Measurements from ENCODE around the gene AK5. TPM values are rescaled to one million over a fixed set of nuclear protein-coding genes. Genes with fewer than 3 reads are reported as not detected.

AK5 gene
- total RNA-seq, 1 donor from 2014 or later = 6.9 TPM

DNA sequence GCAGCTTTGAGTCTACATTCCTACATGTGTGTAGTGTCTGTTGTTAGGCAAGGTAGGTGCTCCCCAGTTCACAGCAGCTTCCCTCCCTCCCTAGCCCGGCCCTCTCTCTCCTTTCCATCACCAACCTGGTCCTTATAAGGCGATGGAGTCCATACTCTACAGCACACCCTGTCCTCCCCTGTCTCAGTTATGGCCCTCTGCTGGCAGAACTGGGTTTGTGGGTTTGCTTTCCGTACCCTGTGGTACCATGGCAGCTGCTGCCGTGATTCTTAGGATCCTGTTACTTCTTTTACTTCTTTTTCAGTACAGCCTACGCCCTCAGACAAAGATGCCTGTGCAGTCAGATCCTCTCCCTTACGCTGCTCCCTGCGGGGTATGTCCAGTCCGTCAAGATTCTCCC, 31.7 kb downstream of the AK5 start:
- intact Hi-C loops (cut with DNase I) = no loop called here
- Histone ChIP-seq H3K4me1 (no peaks in the 10 kb centered on the region), H3K36me3 (no peaks in the 10 kb centered on the region), H3K4me3 (no peak overlapping the region), H3K27ac (no peak overlapping the region), H3K9me3 (no peaks in the 10 kb centered on the region), H3K27me3 (no peaks in the 10 kb centered on the region)
- TF ChIP-seq POLR2A (IDR thresholded peaks at IDR 0.05) (no peak), POLR2AphosphoS5 (IDR thresholded peaks at IDR 0.05; ENCODE audit: insufficient read depth in 1 of 2, low read depth in 1 of 2) (no peak)
- TF ChIP-seq, protein P1, sequence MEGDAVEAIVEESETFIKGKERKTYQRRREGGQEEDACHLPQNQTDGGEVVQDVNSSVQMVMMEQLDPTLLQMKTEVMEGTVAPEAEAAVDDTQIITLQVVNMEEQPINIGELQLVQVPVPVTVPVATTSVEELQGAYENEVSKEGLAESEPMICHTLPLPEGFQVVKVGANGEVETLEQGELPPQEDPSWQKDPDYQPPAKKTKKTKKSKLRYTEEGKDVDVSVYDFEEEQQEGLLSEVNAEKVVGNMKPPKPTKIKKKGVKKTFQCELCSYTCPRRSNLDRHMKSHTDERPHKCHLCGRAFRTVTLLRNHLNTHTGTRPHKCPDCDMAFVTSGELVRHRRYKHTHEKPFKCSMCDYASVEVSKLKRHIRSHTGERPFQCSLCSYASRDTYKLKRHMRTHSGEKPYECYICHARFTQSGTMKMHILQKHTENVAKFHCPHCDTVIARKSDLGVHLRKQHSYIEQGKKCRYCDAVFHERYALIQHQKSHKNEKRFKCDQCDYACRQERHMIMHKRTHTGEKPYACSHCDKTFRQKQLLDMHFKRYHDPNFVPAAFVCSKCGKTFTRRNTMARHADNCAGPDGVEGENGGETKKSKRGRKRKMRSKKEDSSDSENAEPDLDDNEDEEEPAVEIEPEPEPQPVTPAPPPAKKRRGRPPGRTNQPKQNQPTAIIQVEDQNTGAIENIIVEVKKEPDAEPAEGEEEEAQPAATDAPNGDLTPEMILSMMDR (IDR thresholded peaks at IDR 0.05) = no peak
- DNase-seq (ENCODE audit: extremely low spot score in 2 of 2) = no peak

DNA sequence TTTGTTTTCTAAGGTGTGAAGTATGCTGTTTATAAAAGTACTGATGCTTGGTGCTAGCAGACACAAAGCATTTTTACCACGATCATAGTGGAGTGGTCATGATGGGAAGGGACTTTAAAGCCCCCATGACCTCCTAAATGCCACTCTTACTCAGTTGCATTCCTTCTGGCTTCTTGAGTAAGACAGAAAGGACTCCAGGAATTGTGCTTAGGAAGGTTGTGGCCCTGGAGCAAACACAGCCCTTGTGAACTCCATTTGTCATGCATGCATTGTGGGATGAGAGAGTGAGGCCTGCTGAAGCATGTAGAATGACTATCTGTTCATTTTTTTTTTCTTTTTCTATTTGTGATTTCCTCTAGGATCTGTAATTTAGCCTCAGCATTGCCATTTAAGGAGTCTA, 34.2 kb downstream of the AK5 start:
- intact Hi-C loops (cut with DNase I) = no loop called here
- DNase-seq (ENCODE audit: extremely low spot score in 2 of 2) = no peak
- Histone ChIP-seq H3K27me3 (no peaks in the 10 kb centered on the region), H3K4me3 (no peak overlapping the region), H3K36me3 (no peaks in the 10 kb centered on the region), H3K4me1 (no peaks in the 10 kb centered on the region), H3K9me3 (no peaks in the 10 kb centered on the region), H3K27ac (no peak overlapping the region)
- TF ChIP-seq, protein P1 (IDR thresholded peaks at IDR 0.05) = no peak

DNA sequence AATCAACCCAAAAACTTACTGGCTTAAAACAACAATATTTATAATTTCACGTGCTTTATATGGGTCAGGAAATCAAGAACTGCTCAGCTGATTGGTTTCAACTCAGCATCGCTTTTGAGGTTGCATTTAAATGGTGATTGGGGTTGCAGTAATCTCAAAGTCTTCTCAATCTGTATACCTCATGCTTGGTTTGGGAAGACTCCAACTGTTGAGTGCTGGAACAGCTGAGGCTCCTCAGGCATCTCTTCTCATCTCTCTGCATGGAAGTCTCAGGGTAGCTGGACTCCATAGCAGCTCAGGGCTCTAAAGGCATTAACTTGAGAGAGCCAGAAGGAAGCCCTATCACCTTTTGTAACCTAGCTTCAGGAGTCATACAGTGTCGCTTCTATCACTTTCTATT, 35.1 kb downstream of the AK5 start:
- Histone ChIP-seq H3K36me3 (no peaks in the 10 kb centered on the region), H3K4me3 (no peak overlapping the region), H3K9me3 (no peaks in the 10 kb centered on the region), H3K27me3 (no peaks in the 10 kb centered on the region), H3K4me1 (no peaks in the 10 kb centered on the region), H3K27ac (no peak overlapping the region)
- intact Hi-C loops (cut with DNase I) = no loop called here
- DNase-seq (ENCODE audit: extremely low spot score in 2 of 2) = no peak
- TF ChIP-seq POLR2A (IDR thresholded peaks at IDR 0.05) (no peak), POLR2AphosphoS5 (IDR thresholded peaks at IDR 0.05; ENCODE audit: insufficient read depth in 1 of 2, low read depth in 1 of 2) (no peak)
- TF ChIP-seq, protein P1 (IDR thresholded peaks at IDR 0.05) = no peak

DNA sequence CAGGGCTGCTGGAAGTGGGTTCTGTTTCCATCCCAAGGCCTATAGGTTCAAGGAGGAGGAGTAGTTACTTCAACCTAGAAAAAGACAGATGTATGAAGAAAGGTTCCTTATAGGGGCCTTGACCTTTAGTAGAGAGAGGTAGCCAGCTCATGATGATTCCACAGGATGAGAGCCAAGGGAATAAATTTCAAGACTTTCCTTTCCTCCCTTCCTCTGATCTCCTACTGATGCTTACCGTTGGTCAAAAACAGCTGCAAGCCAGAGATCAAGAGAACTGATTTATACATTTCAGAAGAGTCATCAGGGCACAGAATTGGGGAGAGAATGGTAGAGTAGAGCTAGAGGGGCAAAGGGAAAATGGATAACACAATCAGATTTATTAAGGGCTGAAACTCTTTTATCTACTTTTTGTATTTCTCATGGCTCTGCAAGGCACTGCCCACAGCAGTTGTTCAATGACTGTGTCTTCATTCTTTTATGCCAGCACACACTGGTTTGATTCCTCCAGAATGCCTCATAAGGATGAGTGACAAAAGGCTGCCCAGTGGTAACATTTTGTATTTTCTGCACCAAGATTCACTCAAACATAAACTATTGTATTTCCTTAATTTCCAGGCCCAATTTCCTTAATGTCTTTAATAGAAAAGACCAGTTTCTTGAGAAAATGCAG, 37.4 kb downstream of the AK5 start:
- H3K4me1 ChIP-seq = no peaks in the 10 kb centered on the region
- no peaks in the 10 kb centered on the region for H3K9me3 ChIP-seq
- intact Hi-C loops (cut with DNase I) = no loop called here
- no peak overlapping the region for H3K4me3 ChIP-seq
- H3K36me3 ChIP-seq = no peaks in the 10 kb centered on the region
- TF ChIP-seq POLR2A (IDR thresholded peaks at IDR 0.05) = no peak
- TF ChIP-seq, protein P1 (IDR thresholded peaks at IDR 0.05) = no peak
- no peaks in the 10 kb centered on the region for H3K27me3 ChIP-seq
- H3K27ac ChIP-seq = no peak overlapping the region
- DNase-seq (ENCODE audit: extremely low spot score in 2 of 2) = no peak

DNA sequence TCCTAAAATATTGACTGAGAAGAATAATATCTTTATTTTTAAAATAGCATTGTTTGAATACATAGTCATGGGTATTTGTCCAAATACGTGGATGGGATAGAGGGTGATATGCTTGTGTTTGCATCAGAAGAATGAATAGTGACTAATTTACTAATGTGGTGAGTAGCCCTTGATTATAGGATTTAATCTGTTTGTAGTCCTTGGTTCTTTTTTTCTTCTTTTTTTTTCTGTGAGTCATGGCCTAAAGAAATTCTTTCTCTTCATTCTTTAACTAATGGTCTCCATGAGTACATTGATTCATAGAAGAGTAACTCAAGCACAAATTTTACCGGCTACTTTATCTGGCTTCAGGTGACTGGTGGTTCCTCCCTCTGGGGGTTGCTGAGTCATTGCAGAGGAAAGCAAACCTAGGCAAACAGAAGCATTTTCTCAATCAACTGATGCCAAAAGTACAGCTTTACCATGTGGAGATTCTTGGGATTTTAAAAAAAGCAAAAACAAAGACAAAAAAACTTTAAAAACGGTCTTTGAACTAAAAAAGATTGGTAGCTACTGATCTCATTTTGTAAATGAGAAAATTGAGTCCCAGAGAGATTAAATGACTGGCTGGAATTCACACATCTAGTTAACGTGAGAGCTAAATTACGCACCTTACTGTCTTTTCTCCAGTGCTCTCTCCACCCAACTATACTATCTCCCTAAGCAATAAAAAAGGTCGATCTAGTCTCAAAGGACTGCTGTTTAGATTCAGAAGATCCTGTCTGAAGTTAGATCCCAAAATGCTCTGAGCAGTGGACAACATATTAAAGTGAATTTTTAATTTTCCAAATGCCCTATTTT, 40.5 kb downstream of the AK5 start:
- intact Hi-C loops (cut with DNase I) = no loop called here
- H3K27ac ChIP-seq = no peak overlapping the region
- no peak overlapping the region for H3K4me3 ChIP-seq
- DNase-seq (ENCODE audit: extremely low spot score in 2 of 2) = no peak
- no peaks in the 10 kb centered on the region for H3K9me3 ChIP-seq
- no peaks in the 10 kb centered on the region for H3K36me3 ChIP-seq
- H3K27me3 ChIP-seq = no peaks in the 10 kb centered on the region
- no peaks in the 10 kb centered on the region for H3K4me1 ChIP-seq
- TF ChIP-seq POLR2A (IDR thresholded peaks at IDR 0.05) (no peak), POLR2AphosphoS5 (IDR thresholded peaks at IDR 0.05; ENCODE audit: insufficient read depth in 1 of 2, low read depth in 1 of 2) (no peak)
- TF ChIP-seq, protein P1 (IDR thresholded peaks at IDR 0.05) = no peak

Data from vagina (tissue), 2 donors.